HG03280 (cell line): ENCODE data around the gene KCNH6.

Experiments used
- ATAC-seq: cut with Tn5 transposase; IDR thresholded peaks from one replicate; pipeline ENCODE4 v1.9.1; 2021; ENCODE audit warnings: mild to moderate bottlenecking, moderate library complexity; ENCODE audit not compliant: unreplicated experiment

Gene KCNH6

DNA sequence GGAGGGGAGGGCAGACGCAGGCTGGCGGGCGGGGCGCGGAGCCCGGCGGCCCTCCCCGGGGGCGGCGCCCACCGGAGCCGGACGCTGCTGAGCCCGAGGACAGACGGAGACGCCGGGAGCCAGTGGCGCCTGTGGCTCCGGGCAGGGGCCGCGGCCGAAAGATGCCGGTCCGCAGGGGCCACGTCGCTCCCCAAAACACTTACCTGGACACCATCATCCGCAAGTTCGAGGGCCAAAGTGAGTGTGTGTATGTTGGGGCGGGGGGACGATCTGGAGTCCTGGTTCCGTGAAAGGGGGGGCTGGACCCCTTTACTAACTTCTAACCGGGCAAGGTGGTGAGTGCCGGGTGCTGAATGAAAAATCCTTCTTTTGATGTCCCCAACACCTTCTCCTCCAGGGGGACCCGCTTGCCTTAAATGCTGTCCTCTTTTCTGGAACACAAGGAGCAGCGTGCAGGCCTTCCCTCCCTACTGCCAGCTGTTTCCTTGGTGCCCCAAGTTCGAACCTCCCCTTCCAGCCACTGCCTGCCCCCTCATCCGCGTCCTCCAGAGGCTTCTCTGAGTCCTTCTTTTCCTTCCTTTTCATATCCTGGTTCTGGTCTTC is at the start of gene KCNH6:
KCNH6 (plus strand) TSS at position 106 of the 603 bp plus-strand sequence; CDS start at position 162, 56 bp downstream.
- no peak for ATAC-seq

DNA sequence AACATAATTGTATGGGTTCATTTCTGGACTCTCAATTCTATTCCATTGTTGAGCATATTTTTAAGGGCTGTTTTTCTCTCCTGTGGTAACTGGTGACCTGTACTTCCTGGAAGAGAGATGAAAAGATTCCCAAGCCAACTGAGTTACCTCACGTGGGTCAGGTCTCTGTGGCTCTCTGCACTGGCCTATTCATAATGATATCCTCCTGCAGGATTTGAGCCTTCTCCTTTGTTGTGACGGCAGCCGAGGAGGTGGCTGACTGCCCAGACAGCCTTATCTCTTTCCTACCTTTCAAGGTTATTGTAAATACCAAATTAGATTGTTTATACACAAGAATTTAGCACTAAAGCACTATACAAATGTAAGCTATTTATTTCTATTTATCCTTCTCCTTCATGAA is 49.0 kb upstream of the KCNH6 start:
- ATAC-seq: no peak

GRCh38 chr17:63474586-63475460 is 48.3 kb upstream of the KCNH6 start:
- ATAC-seq: no peak

GRCh38 chr17:63475491-63476412 is 47.4 kb upstream of the KCNH6 start:
- no peak for ATAC-seq

GRCh38 chr17:63476459-63476853 is 46.7 kb upstream of the KCNH6 start:
- ATAC-seq: no peak

GRCh38 chr17:63476854-63477479 is 46.2 kb upstream of the KCNH6 start, which contains the start of gene ACE:
Gene ACE, plus strand, starts transcription at chr17:63477061. Its CDS starts 34 bp downstream, at chr17:63477095.
- peak; percentile 48 for ATAC-seq

DNA sequence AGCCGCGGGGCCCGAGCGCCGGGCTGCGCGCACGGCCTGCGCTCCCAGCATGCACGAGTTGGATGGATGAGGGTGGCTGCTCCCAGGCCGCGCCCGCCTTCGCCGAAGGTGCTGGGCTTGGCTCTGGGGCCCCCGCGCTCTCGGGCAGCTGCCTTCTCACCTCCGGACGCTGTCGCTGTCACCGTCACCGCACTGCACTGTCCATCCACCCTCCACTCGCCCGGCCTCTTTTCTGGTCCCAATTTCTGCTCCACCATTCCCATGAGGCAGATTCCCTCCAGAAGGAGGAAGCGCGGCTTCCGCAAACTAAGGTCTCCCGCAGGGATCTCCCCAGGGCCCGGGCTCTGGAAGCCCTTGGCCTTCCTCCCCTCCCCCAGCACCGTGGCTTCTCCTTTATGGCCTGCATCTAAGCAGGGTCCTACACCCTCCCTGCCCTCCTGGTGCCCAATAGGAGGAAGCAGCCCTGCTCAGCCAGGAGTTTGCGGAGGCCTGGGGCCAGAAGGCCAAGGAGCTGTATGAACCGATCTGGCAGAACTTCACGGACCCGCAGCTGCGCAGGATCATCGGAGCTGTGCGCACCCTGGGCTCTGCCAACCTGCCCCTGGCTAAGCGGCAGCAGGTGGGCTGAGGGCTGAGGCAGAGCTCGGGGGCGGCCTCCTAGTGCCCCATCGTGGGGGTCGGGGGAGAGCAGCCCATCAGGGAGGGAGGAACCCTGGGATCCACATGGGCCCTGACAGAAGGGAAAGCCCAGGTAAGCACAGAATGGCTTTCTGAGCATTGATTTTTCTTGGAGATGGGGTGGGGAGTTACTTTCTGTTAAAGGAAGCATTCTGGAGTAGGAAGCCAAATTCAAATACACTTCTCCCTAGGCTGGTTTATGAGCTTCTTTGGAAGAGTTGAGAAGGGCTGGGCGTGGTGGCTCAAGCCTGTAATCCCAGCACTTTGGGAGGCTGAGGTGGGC is 45.4 kb upstream of the KCNH6 start:
- ATAC-seq: peak; percentile 10

- peak; percentile 73 for ATAC-seq
Measured at GRCh38 chr17:63478814-63479494, 44.2 kb upstream of the KCNH6 start.

DNA sequence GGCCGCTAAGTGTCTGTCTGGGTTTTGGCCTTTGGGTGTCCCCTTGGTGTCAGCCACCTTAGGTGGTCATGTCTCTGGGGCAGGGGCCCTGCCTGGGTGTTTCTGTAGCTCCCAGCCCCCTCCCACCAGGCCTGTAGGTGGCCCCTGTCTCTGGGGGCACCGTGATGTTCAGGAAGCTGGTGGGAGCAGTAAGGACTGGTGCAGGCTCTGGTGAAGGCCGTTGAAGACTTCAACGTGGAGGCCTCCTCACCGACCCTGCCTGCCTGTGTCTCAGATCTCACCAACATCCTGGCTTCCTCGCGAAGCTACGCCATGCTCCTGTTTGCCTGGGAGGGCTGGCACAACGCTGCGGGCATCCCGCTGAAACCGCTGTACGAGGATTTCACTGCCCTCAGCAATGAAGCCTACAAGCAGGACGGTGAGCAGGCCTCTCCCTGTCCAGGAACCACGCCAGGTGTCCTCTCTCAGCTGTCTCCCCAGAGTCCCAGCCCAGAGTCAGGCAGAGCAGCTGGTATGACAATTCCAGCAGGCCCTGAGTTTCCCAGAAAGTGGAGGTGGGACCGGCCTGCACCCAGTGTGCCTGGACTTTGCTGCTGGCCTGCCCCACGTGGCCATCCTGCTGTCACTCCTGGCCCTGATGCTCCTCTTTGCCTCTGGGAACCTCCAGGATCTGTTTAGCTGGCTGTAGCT is 43.5 kb upstream of the KCNH6 start:
- ATAC-seq: no peak

DNA sequence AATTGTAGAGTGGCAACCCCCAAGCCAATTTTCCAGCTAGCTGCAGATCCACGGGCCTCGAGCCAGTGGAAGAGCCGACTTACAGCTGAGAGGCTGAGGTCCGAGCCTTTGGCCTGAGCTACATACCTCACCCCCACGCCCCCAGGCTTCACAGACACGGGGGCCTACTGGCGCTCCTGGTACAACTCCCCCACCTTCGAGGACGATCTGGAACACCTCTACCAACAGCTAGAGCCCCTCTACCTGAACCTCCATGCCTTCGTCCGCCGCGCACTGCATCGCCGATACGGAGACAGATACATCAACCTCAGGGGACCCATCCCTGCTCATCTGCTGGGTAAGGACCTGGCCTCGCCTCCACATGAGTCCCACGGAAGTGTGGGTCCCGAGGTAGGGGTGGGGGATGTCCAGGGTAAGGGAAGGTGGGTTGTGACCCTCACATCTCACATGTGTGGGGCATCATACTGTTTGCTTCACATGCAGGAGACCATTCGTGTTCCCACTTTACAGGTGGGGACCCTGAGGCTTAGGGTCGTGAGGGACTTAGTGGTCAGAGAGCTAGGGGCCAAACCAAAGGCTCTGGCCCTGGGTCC is 42.9 kb upstream of the KCNH6 start:
- no peak for ATAC-seq

- ATAC-seq: no peak
Measured at GRCh38 chr17:63480826-63481487, 42.2 kb upstream of the KCNH6 start.

DNA sequence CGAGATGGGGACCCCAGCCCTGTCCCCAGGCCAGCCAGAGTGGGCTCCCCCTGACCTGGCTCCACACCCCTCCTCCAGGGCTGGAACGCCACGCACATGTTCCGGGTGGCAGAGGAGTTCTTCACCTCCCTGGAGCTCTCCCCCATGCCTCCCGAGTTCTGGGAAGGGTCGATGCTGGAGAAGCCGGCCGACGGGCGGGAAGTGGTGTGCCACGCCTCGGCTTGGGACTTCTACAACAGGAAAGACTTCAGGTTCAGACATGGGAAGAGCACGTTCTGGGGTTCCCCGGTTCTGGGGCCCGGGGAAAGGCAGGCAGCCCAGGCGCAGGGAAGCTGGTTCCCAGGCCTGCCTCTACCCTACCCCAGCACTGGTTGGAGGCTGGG is 41.7 kb upstream of the KCNH6 start:
- no peak for ATAC-seq

DNA sequence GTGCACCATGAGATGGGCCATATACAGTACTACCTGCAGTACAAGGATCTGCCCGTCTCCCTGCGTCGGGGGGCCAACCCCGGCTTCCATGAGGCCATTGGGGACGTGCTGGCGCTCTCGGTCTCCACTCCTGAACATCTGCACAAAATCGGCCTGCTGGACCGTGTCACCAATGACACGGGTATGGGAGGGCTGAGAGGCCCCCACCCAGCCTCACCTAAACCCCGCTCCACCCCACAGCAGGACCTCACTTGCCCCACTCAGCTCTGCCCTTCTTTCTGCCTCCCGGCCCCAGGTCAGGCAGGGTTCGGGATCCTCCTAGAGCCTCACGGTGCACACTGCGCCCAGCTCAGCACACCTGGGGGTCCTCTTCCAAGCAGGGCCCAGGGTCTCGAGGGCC is 40.6 kb upstream of the KCNH6 start:
- ATAC-seq: no peak

DNA sequence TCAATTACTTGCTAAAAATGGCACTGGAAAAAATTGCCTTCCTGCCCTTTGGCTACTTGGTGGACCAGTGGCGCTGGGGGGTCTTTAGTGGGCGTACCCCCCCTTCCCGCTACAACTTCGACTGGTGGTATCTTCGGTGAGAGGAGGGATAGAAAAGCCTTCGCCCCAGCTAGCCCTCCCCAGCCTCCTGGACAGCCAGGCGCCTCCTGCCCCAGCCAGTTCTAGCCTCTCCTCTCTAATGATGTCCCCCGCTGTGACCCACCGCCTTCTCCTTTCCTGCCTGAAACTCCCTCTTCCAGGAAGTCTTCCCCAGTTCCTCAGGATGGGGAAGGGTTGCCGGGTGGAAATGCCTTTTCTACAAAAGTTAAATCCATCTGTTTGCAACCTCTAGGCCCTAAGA is 40.1 kb upstream of the KCNH6 start:
- no peak for ATAC-seq

DNA sequence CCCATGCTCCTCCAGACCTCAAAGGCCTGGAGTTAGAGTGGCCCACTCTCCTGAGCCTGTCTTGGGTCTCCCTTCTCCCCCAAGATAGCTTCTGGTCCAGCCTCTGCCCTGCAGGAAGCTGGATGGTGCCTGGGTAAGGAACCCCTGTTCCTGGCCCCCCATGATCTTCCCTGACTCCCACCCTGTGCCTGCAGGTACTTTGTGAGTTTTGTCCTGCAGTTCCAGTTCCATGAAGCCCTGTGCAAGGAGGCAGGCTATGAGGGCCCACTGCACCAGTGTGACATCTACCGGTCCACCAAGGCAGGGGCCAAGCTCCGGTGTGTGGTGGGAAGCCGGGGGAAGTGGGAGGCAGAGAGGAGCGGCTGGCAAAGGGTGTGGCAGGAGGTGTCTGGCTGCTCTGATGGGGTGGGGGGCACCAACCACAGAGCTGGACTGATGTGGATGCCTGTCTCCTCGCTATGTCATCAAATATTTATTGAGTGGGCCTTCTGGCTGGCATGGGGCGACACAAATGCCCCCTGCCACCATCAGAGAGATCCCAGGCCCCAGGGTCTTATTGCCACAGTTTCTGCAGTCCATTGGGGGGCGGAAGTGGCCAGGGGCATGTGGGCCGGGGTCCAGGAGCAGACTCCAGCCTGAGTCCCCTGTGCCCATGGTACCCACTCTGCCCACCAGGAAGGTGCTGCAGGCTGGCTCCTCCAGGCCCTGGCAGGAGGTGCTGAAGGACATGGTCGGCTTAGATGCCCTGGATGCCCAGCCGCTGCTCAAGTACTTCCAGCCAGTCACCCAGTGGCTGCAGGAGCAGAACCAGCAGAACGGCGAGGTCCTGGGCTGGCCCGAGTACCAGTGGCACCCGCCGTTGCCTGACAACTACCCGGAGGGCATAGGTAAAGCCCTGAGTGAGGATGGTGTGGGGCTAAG is 39.2 kb upstream of the KCNH6 start:
- ATAC-seq: no peak

DNA sequence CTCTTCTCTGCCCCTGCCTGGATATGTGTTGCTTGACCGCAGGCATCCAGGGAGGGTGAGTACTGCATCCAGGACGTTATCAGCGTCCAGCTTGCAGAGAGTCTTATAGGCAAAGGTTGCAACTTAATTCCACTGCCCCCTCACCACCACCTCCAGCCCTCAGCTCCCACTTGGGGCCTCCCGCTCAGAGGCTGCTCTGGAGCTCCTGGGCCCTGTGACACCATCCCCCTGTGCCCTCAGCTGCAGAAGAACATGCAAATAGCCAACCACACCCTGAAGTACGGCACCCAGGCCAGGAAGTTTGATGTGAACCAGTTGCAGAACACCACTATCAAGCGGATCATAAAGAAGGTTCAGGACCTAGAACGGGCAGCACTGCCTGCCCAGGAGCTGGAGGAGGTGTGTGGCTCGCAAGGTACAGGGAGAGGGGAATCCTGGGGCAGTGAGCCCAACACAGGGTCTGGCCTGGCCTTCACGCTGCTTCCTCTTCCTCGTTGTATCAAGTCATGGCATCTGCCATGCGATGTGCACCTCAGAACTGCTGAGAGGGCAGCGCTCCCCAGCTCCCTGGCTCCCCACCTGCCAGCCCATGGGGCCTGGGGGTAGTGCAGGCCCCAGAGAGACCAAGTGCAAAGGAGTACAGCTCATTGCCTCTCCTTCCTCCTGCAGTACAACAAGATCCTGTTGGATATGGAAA is 36.7 kb upstream of the KCNH6 start:
- ATAC-seq: no peak
